Upper lobe of left lung (tissue), 6 donors: ENCODE data around the gene DNAJB6. TPM values are rescaled to one million over a fixed set of nuclear protein-coding genes. Genes with fewer than 3 reads are reported as not detected.
A peak's percentile ranks its signal among the peaks of the same experiment; 100 is the strongest.
"Not testable (repeated sequence)": the region's sequence is repeated elsewhere in the genome, so short reads cannot be mapped to it uniquely, and the experiment has no call there.

Experiments used
- ATAC-seq, 2 donors: fragments of 200-7000 bp; cut with Tn5 transposase; one replicate each; pipeline ENCODE4 v1.9.1; 2022; ENCODE audit warnings: mild to moderate bottlenecking in 2 of 2, moderate library complexity in 2 of 2; ENCODE audit not compliant: low FRiP score in 2 of 2
- DNase-seq, 2 donors: peaks; one replicate each; pipeline ENCODE4 v3.0.0-alpha.2; 2019 to 2020
- H3K27ac ChIP-seq, 4 donors: fragments of 200-600 bp; sonication (generic); one replicate each; pipeline ENCODE4 v1.5.1; 2016 to 2019
- H3K27me3 ChIP-seq, 4 donors: fragments of 200-600 bp; sonication (generic); one replicate each; pipeline ENCODE4 v1.5.1; 2017 to 2019
- H3K36me3 ChIP-seq, 4 donors: fragments of 200-600 bp; sonication (generic); one replicate each; pipeline ENCODE4 v1.5.1; 2016 to 2019
- H3K4me1 ChIP-seq, 4 donors: fragments of 200-600 bp; sonication (generic); one replicate each; pipeline ENCODE4 v1.5.1; 2018 to 2019
- H3K4me3 ChIP-seq, 4 donors: fragments of 200-600 bp; sonication (generic); one replicate each; pipeline ENCODE4 v1.5.1; 2017 to 2019; ENCODE audit warnings: mild to moderate bottlenecking in 2 of 4, moderate library complexity in 1 of 4
- H3K9me3 ChIP-seq, 4 donors: fragments of 200-600 bp; sonication (generic); one replicate each; pipeline ENCODE4 v1.5.1; 2018 to 2019
- CTCF ChIP-seq, 6 experiments: fragments of 450-650 bp in 4 of 6; fragments of 200-600 bp in 2 of 6; sonication (generic) in 2 of 6; IDR thresholded peaks; one replicate each; pipeline ENCODE4 v1.5.1; 2016 to 2019; ENCODE audit warnings: antibody characterized with exemption in 6 of 6
- EP300 ChIP-seq, 4 donors: sonication (generic); formaldehyde crosslinking; IDR thresholded peaks; one replicate each; pipeline ENCODE4 v1.5.1; 2017; ENCODE audit warnings: antibody characterized with exemption in 4 of 4, control low read depth in 2 of 4
- POLR2A ChIP-seq, 4 donors: fragments of 450-650 bp; IDR thresholded peaks; one replicate each; pipeline ENCODE4 v1.5.1; 2016 to 2017; ENCODE audit warnings: antibody characterized with exemption in 4 of 4, mild to moderate bottlenecking in 2 of 4
- POLR2AphosphoS5 ChIP-seq, 2 donors: sonication (generic); formaldehyde crosslinking; IDR thresholded peaks; one replicate each; pipeline ENCODE4 v1.5.1; 2017; ENCODE audit warnings: antibody characterized with exemption in 2 of 2
- WGBS, 2 donors: methylation state at CpG; one replicate each; pipeline ENCODE4 v1.1.5; 2017 to 2018; 5-methylcytosine and 5-hydroxymethylcytosine counted together
- total RNA-seq, 6 donors: library from RNA; depleted of rRNA in 4 of 6; stranded (reverse); fragments of >200 nt in 4 of 6; gene quantifications; one replicate each; pipeline versions ENCODE4 v1.1.0 to v1.2.1, GENCODE V29; 2016 to 2021
- donor health status: DM: no; HTN: no; CAD: no; lungs with moderate emphysema.
- donor health status: DM: no; HTN: yes; CAD: no; lungs with severe emphysema.

Gene DNAJB6
- total RNA-seq, 6 donors from 2014 or later, result 64.1 to 99.6 (median 83.0) TPM

- Histone ChIP-seq H3K36me3 (no peaks in the 10 kb centered on the region), H3K9me3 (no peaks in the 10 kb centered on the region), H3K4me1 (no peaks in the 10 kb centered on the region), H3K27ac (no peak overlapping the region), H3K27me3 (no peaks in the 10 kb centered on the region), H3K4me3 (no peak overlapping the region)
- ATAC-seq, result no peak
- WGBS, 2 donors, result 81 to 83% methylated on average over 6 of the region's 6 CpGs
- DNase-seq, result peak in 1 of 2 donors; percentile 8
- no peak for TF ChIP-seq CTCF (IDR thresholded peaks at IDR 0.05)
- TF ChIP-seq POLR2A (IDR thresholded peaks at IDR 0.05), result no peak
- TF ChIP-seq POLR2AphosphoS5 (IDR thresholded peaks at IDR 0.05), result no peak
- no peak for TF ChIP-seq EP300 (IDR thresholded peaks at IDR 0.05)
Observed at GRCh38 chr7:157446322-157446721, 109.5 kb downstream of the DNAJB6 start.

- H3K36me3 ChIP-seq, H3K4me1 ChIP-seq, H3K4me3 ChIP-seq, H3K27ac ChIP-seq, H3K9me3 ChIP-seq, H3K27me3 ChIP-seq, ATAC-seq: not testable (repeated sequence)
- WGBS, 2 donors, result 88 to 93% methylated on average over 6 to 11 of the region's 12 CpGs
- peak in 1 of 2 donors; percentile 15 for DNase-seq
Observed at GRCh38 chr7:157454003-157454402, 117.2 kb downstream of the DNAJB6 start.

GRCh38 chr7:157457355-157458253 is 120.8 kb downstream of the DNAJB6 start:
- H3K9me3 ChIP-seq, result peaks cover 0 to 6% (median 6%) of the 10 kb centered on the region in 4 donors
- no peaks in the 10 kb centered on the region for H3K4me1 ChIP-seq
- WGBS, 2 donors, result 62 to 64% methylated on average over 25 to 27 of the region's 27 CpGs
- no peak overlapping the region for H3K27ac ChIP-seq
- no peaks in the 10 kb centered on the region for H3K27me3 ChIP-seq
- TF ChIP-seq POLR2AphosphoS5 (IDR thresholded peaks at IDR 0.05) (no peak), POLR2A (IDR thresholded peaks at IDR 0.05) (no peak), CTCF (IDR thresholded peaks at IDR 0.05) (no peak), EP300 (IDR thresholded peaks at IDR 0.05) (no peak)
- ATAC-seq, result peak in 1 of 2 donors; percentile 15
- no peak overlapping the region for H3K4me3 ChIP-seq
- H3K36me3 ChIP-seq, result no peaks in the 10 kb centered on the region
- DNase-seq, result peak in 1 of 2 donors; percentile 15

GRCh38 chr7:157458254-157458633 is 121.4 kb downstream of the DNAJB6 start:
- no peak overlapping the region for H3K4me3 ChIP-seq
- no peak for ATAC-seq
- H3K27me3 ChIP-seq, result no peaks in the 10 kb centered on the region
- peak in 1 of 2 donors; percentile 12 for DNase-seq
- no peaks in the 10 kb centered on the region for H3K36me3 ChIP-seq
- no peak for TF ChIP-seq EP300 (IDR thresholded peaks at IDR 0.05)
- TF ChIP-seq POLR2A (IDR thresholded peaks at IDR 0.05), result no peak
- no peak for TF ChIP-seq POLR2AphosphoS5 (IDR thresholded peaks at IDR 0.05)
- no peak for TF ChIP-seq CTCF (IDR thresholded peaks at IDR 0.05)
- peaks cover 0 to 6% (median 6%) of the 10 kb centered on the region in 4 donors for H3K9me3 ChIP-seq
- no peaks in the 10 kb centered on the region for H3K4me1 ChIP-seq
- WGBS, 2 donors, result 75 to 85% methylated on average over 5 to 9 of the region's 9 CpGs
- no peak overlapping the region for H3K27ac ChIP-seq

GRCh38 chr7:157459966-157460365 is 123.2 kb downstream of the DNAJB6 start:
- no peak for ATAC-seq
- Histone ChIP-seq H3K4me3 (no peak overlapping the region), H3K36me3 (no peaks in the 10 kb centered on the region), H3K4me1 (no peaks in the 10 kb centered on the region), H3K27me3 (no peaks in the 10 kb centered on the region), H3K27ac (no peak overlapping the region), H3K9me3 (no peaks in the 10 kb centered on the region)
- WGBS, 2 donors, result 82 to 91% methylated on average over 6 to 11 of the region's 11 CpGs
- peak in 1 of 2 donors; percentile 13 for DNase-seq
- TF ChIP-seq EP300 (IDR thresholded peaks at IDR 0.05) (no peak), CTCF (IDR thresholded peaks at IDR 0.05) (no peak), POLR2AphosphoS5 (IDR thresholded peaks at IDR 0.05) (no peak)
